ENCODE results near the gene ARMC12.
"Not testable (repeated sequence)": the region's sequence is repeated elsewhere in the genome, so short reads cannot be mapped to it uniquely, and the experiment has no call there.

The ARMC12 gene

GRCh38 chr6:35736982-35737412 is at the start of gene ARMC12:
ARMC12 (plus strand) TSS chr6:35737032; CDS start chr6:35737109, 77 bp downstream.
- in situ Hi-C loops (cut with MboI; ENCODE audit: low sequenced_read_pairs): loop anchor here (5.0 to 25.0 kb wide), 2 partner anchors 150 to 450 kb away; partner anchors contain the start of gene DEF6

DNA sequence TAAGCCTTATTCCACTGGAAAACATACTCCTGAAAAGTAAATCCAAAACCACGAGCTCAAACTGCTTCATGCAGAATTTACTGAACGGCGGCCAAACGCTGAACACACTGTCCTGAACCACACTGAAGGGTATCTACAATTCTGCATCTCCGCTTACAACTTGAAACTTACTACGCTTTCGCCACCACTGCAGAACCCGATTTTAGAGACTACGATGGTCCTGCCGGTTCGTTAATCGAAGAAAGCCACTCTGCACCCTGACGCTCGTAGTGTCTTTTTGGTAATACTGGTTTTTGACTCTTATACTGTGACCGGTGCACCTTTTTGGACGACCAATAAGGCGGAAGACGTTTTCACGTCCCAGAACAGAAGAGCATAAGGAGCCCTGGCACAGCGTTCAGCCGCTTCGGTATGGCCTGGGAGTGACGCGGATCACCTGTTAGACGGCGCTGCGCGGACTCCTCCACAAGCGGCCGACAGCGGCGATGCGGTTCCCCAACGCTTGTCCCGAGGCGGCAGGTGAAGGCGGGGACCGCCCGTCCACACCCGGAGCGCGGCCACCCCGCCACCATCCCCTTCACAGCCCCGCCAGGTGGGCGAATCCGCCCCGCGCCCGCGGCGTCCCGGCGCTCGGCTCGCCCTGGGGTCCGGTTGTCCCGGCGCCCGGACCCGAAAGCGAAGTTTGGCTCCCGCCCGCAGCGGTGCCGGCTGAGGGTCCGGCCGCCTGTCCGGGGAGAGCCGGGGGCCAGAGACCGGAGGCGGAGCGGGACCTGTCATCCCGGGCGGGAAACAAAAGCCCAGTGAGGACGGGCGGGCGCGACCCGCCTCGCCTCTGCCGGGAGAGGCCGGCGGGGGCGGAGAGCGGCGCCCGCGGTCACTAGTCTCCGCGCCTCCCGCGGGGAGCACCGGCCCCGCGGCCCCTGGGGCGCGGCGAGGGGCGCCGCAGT is 48.9 kb upstream of the ARMC12 start:
- in situ Hi-C loops (cut with MboI; ENCODE audit: low sequenced_read_pairs): no loop called here

GRCh38 chr6:35688605-35689322 is 48.1 kb upstream of the ARMC12 start, which contains the start of gene FKBP5:
FKBP5 (minus strand) TSS chr6:35688915; CDS start chr6:35642824, 46,091 bp downstream.
- in situ Hi-C loops (cut with MboI; ENCODE audit: low sequenced_read_pairs): no loop called here

DNA sequence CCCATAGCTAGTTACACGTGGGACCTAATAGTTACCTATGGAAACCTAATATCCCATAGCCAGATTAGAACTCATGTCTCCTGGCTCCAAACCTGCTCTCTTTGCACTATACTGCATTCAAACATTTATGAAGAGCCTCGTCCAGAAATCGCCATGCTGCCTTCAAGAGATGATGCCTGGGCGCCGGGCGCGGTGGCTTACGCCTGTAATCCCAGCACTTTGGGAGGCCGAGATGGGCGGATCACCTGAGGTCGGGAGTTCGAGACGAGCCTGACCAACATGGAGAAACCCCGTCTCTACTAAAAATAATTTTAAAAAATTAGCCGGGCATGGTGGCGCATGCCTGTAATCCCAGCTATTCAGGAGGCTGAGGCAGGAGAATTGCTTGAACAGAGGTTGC is 46.8 kb upstream of the ARMC12 start:
- in situ Hi-C loops (cut with MboI; ENCODE audit: low sequenced_read_pairs): not testable (repeated sequence)

DNA sequence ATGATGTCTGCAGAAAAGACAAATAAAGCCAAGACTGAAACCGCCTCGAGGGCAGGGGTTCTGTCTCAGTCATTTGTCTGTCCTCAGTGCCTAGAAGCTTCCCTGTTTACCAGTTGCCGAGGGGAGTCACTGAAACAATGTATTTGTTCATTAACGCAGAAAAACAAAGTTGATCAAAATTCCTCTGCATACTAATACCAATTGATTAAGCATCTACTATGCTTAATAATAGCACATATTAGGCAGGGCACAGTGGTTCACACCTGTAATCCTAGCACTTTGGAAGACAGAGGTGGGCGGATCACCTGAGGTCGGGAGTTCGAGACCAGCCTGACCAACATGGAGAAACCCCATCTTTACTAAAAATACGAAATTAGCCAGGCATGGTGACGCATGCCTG is 46.3 kb upstream of the ARMC12 start:
- in situ Hi-C loops (cut with MboI; ENCODE audit: low sequenced_read_pairs): no loop called here

- in situ Hi-C loops (cut with MboI; ENCODE audit: low sequenced_read_pairs): no loop called here
These were observed 45.6 kb upstream of the ARMC12 start for GRCh38 chr6:35691027-35691824.

DNA sequence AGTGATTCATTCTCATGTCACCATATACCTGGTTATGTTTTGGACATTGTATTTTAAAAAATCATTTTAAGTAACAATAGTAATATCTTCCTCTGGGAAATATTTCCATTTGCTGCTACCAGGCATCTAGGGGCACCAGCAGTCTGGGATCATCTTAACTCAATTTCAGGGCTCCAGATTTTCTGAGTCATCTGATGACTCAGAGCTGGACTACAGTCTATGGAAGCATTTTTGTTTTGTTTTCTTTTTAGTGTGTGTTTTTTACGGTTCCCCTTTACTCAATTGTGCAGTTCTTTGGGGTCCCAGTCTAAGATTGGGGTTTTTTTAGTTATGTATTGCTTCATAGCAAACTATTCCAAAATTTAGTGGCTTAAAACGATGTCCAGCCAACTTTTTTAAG is 42.4 kb upstream of the ARMC12 start:
- in situ Hi-C loops (cut with MboI; ENCODE audit: low sequenced_read_pairs): no loop called here

GRCh38 chr6:35698430-35698829 is 38.4 kb upstream of the ARMC12 start:
- in situ Hi-C loops (cut with MboI; ENCODE audit: low sequenced_read_pairs): not testable (repeated sequence)

DNA sequence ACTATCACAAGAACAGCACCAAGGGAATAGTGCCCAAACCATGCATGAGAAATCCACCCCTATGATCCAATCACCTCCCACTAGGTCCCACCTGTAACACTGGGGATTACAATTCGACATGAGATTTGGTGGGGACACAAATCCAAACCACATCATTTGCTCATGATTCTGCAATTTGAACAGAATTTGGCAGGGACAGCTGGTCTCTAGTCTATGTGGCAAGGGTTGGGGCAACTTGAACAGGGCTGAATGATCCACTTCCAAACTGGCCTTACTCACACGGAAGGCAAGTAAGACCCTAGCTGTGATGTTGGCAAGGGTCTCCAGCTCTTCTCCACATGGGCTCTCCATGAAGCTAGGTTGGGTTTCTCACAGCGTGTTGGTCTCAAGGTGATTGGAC is 38.0 kb upstream of the ARMC12 start:
- in situ Hi-C loops (cut with MboI; ENCODE audit: low sequenced_read_pairs): no loop called here

- in situ Hi-C loops (cut with MboI; ENCODE audit: low sequenced_read_pairs): no loop called here
These were observed 33.3 kb upstream of the ARMC12 start for GRCh38 chr6:35703554-35703953.

- in situ Hi-C loops (cut with MboI; ENCODE audit: low sequenced_read_pairs): no loop called here
These were observed 30.4 kb upstream of the ARMC12 start for GRCh38 chr6:35706468-35706867.

DNA sequence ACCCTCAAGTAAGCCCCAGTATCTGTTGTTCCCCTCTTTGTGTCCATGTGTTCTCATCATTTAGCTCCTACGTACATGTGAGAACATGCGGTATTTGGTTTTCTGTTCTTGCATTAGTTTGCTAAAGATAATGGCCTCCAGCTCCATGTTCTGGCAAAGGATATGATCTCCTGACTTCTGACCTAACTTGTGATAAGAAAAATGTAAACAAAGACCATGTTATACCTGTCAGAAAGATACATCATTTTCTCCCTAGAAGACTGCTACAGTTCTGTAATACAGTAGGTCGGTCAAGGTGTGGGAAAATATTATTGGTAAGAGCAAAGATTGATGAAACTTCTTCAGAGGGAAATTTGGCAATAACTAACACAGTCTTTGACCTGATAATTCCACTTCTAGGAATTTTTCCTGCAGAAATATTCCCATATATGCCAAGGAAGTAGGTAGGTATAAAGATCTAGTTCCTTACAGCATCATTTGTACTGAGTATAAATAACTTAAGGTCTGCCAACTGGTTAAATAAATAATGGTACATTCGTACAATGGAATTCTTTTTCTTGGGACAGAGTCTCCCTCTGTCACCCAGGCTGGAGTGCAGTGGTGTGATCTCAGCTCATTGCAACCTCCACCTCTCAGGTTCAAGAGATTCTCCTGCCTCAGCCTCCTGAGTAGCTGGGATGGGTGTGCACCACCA is 29.0 kb upstream of the ARMC12 start:
- in situ Hi-C loops (cut with MboI; ENCODE audit: low sequenced_read_pairs): no loop called here

- in situ Hi-C loops (cut with MboI; ENCODE audit: low sequenced_read_pairs): no loop called here
These were observed 28.2 kb upstream of the ARMC12 start for GRCh38 chr6:35708585-35708984.

GRCh38 chr6:35710241-35710847 is 26.5 kb upstream of the ARMC12 start:
- in situ Hi-C loops (cut with MboI; ENCODE audit: low sequenced_read_pairs): no loop called here

DNA sequence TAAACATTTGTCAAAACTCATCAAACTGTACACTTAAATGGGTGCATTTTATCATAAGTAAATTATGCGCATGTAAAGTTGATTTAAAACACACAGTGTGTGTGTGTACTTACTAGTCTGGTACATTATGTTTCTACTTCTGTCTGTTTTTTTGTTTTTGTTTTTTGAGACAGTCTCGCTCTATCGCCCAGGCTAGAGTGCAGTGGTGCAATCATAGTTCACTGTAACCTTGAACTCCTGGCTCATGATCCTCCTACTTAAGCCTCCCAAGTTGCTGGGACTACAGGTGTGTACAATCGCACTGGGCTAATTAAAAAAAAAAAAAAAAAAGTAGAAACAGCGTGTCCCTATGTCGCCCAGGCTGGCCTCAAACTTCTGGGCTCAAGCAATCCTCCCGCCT is 25.1 kb upstream of the ARMC12 start:
- in situ Hi-C loops (cut with MboI; ENCODE audit: low sequenced_read_pairs): no loop called here

DNA sequence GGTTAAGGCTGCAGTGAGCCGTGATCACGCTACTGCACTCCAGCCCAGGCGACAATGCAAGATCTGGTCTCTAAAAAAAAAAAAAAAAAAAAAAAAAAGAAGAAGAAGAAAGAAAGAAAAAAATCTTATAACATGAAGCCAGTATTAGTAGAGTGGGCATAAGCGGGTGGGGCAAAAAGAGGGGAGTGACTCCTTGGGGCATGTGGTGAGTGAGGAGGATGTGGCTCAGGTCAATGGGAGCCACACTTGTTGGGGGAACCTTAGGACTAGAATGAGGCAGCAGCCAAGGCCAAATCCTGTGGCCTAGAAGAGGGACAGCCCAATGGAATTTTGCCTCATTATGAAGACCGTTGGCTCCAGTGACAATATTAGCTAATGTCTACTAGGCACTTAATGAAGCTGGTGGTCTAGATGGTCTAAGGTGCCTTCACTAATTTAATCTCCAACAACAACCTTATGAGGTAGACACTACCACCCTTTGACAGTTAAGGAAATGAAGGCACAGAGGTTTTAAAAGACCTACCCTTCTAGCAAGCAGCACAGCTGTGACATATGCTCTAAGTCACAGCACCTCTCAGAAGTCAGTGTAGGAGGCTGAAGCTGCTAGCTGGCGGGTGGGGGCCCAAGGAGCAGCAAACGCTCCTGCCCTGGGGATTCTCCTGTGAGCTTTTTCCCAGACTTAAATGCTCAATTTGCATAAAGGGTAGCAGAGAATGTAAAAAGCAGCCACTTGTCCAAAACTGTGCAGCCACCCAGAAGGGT is 23.6 kb upstream of the ARMC12 start:
- in situ Hi-C loops (cut with MboI; ENCODE audit: low sequenced_read_pairs): no loop called here

- in situ Hi-C loops (cut with MboI; ENCODE audit: low sequenced_read_pairs): no loop called here
These were observed 20.0 kb upstream of the ARMC12 start for GRCh38 chr6:35716798-35717197.

GRCh38 chr6:35717449-35718374 is 19.1 kb upstream of the ARMC12 start:
- in situ Hi-C loops (cut with MboI; ENCODE audit: low sequenced_read_pairs): no loop called here
